Testis (tissue), 3 donors: ENCODE data around the gene SULT1A2. TPM values are rescaled to one million over a fixed set of nuclear protein-coding genes. Genes with fewer than 3 reads are reported as not detected.

Experiments used
- DNase-seq: peaks from one replicate; pipeline ENCODE4 v3.0.0-alpha.2; 2019
- H3K27ac ChIP-seq, 2 donors: fragments of 200-600 bp; sonication (generic); one replicate each; pipeline ENCODE4 v1.5.1; 2019
- H3K27me3 ChIP-seq: fragments of 200-600 bp; sonication (generic); one replicate; pipeline ENCODE4 v1.5.1; 2019
- H3K36me3 ChIP-seq: fragments of 200-600 bp; sonication (generic); one replicate; pipeline ENCODE4 v1.5.1; 2017; ENCODE audit warnings: low read depth; ENCODE audit errors: missing control alignments
- H3K4me1 ChIP-seq: fragments of 200-600 bp; sonication (generic); one replicate; pipeline ENCODE4 v1.5.1; 2019
- H3K4me3 ChIP-seq, 2 donors: fragments of 200-600 bp; sonication (generic); one replicate each; pipeline ENCODE4 v1.5.1; 2017 to 2019
- H3K9me3 ChIP-seq: fragments of 200-600 bp; sonication (generic); one replicate; pipeline ENCODE4 v1.5.1; 2017
- CTCF ChIP-seq, 3 experiments: fragments of 450-650 bp in 2 of 3; fragments of 200-600 bp in 1 of 3; sonication (generic) in 1 of 3; IDR thresholded peaks; one replicate each; pipeline ENCODE4 v1.5.1; 2016 to 2019; ENCODE audit warnings: antibody characterized with exemption in 3 of 3, mild to moderate bottlenecking in 2 of 3, moderate library complexity in 1 of 3
- POLR2A ChIP-seq: fragments of 450-650 bp; IDR thresholded peaks from one replicate; pipeline ENCODE4 v1.6.1; 2017; ENCODE audit warnings: antibody characterized with exemption, mild to moderate bottlenecking, moderate library complexity
- WGBS, 2 donors: methylation state at CpG; one replicate each; pipeline ENCODE4 v1.1.5; 2018; 5-methylcytosine and 5-hydroxymethylcytosine counted together
- intact Hi-C: fragments of 100-400 bp; cut with DNase I; formaldehyde crosslinking; loops from one replicate; pipeline ENCODE4 v1.15.1; 2023; ENCODE audit warnings: low total_unique reads
- polyA plus RNA-seq: library from polyadenylated mRNA; stranded (reverse); fragments of 350-450 nt; fragmentation: Illumina TruSeq; extraction: RNeasy Lipid Tissue Mini Kit (QIAGEN cat#74804); gene quantifications from one replicate; pipeline ENCODE4 v1.2.3, GENCODE V29; 2014; ENCODE audit warnings: low read depth, low replicate concordance; ENCODE audit not compliant: insufficient read depth
- total RNA-seq, 2 donors: library from RNA; depleted of rRNA; stranded (reverse); fragments of >200 nt; gene quantifications; one replicate each; pipeline ENCODE4 v1.2.3, GENCODE V29; 2016

The SULT1A2 gene
- total and polyA plus RNA-seq, 3 donors from 2014 or later: 0.96 to 2.5 (median 1.1) TPM

GRCh38 chr16:28591355-28591754 is 5.5 kb downstream of the SULT1A2 start:
- no peaks in the 10 kb centered on the region for H3K9me3 ChIP-seq
- no peak for DNase-seq
- H3K36me3 ChIP-seq: no peaks in the 10 kb centered on the region
- H3K27ac ChIP-seq: no peak overlapping the region
- TF ChIP-seq CTCF (IDR thresholded peaks at IDR 0.05) (no peak), POLR2A (no peak)
- no peak overlapping the region for H3K4me3 ChIP-seq
- no peaks in the 10 kb centered on the region for H3K4me1 ChIP-seq
- H3K27me3 ChIP-seq: no peaks in the 10 kb centered on the region
- intact Hi-C loops: no loop called here
- 80 to 88% methylated on average over 1 to 6 of the region's 6 CpGs for WGBS, 2 donors

GRCh38 chr16:28590384-28591340 is 6.2 kb downstream of the SULT1A2 start:
- TF ChIP-seq POLR2A (no peak), CTCF (IDR thresholded peaks at IDR 0.05) (no peak)
- no peak overlapping the region for H3K27ac ChIP-seq
- WGBS, 2 donors: 89 to 93% methylated on average over 8 to 20 of the region's 22 CpGs
- H3K9me3 ChIP-seq: no peaks in the 10 kb centered on the region
- no peak overlapping the region for H3K4me3 ChIP-seq
- no peaks in the 10 kb centered on the region for H3K36me3 ChIP-seq
- H3K4me1 ChIP-seq: no peaks in the 10 kb centered on the region
- no peaks in the 10 kb centered on the region for H3K27me3 ChIP-seq
- no peak for DNase-seq
- intact Hi-C loops: no loop called here

- Histone ChIP-seq H3K4me3 (no peak overlapping the region), H3K4me1 (peaks cover 5% of the 10 kb centered on the region), H3K9me3 (no peaks in the 10 kb centered on the region), H3K36me3 (no peaks in the 10 kb centered on the region), H3K27ac (no peak overlapping the region), H3K27me3 (no peaks in the 10 kb centered on the region)
- WGBS, 2 donors: 86 to 94% methylated on average over 1 to 11 of the region's 13 CpGs
- DNase-seq: no peak
- intact Hi-C loops: no loop called here
- TF ChIP-seq CTCF (IDR thresholded peaks at IDR 0.05) (no peak), POLR2A (no peak)
Measured at GRCh38 chr16:28589930-28590329, 6.9 kb downstream of the SULT1A2 start.

GRCh38 chr16:28589069-28589468 is 7.8 kb downstream of the SULT1A2 start:
- Histone ChIP-seq H3K27me3 (no peaks in the 10 kb centered on the region), H3K4me1 (peaks cover 5% of the 10 kb centered on the region), H3K36me3 (no peaks in the 10 kb centered on the region), H3K9me3 (no peaks in the 10 kb centered on the region), H3K4me3 (no peak overlapping the region), H3K27ac (no peak overlapping the region)
- no peak for DNase-seq
- intact Hi-C loops: no loop called here
- 94 to 95% methylated on average over 6 to 8 of the region's 8 CpGs for WGBS, 2 donors
- TF ChIP-seq CTCF (IDR thresholded peaks at IDR 0.05) (no peak), POLR2A (no peak)
